Measurements from ENCODE around the gene ZFP62. TPM values are rescaled to one million over a fixed set of nuclear protein-coding genes. Genes with fewer than 3 reads are reported as not detected.
A peak's percentile ranks its signal among the peaks of the same experiment; 100 is the strongest.

Gene ZFP62
- total and polyA plus RNA-seq, 12 donors = 6.4 to 24.9 (median 13.6) TPM

DNA sequence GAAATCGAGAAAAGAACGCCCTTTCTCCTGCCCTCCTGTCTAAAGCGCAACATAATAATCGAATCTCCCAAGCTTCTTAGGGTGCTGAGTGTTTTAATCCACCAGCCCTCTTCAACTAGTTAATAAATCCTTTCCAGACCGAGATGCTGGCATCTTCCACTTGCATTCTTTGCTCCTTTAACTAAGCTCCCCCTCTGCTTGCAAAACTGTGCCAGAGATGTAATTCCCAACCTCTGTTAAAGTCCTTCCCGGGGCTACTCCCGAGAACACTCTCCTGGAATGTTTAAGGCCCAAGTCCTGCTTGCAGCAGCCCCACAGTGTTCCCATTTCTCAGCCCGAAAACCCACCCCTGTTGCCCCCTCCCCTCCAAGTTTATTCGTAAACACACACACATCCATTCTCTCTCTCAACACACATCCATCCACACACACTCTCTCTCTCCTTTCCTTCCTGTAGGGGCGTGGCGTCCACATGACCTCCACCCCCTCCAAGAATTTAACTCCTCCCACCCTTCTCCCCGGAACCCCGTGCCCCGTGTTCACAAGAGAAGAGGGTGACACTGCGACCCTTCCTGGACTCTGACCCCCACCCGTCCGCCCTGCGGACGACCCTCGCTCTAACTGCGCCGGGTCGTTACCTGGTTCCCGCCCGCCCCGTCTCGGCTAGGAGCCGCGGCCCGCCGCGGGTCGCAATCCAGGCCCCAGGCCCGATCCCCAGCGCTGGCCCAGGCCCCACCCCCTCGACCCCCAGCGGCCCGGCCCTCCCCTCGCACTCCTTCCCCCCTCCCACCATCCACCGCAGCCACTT lies 51.5 kb downstream of the ZFP62 start:
- H3K36me3 ChIP-seq = peaks cover 0 to 34% (median 0%) of the 10 kb centered on the region in 9 donors
- intact Hi-C loops (cut with DNase I) = loop anchor here in 5 of 10 donors (2.0 to 10.0 kb wide), 6 partner anchors 21 to 435 kb away; partner anchors contain the start of genes ZFP62 (in 2 of the 5), BTNL9 (in 1 of the 5) and RACK1 (in 1 of the 5)
- 4% methylated on average over 40 of the region's 40 CpGs for WGBS, 2 donors
- H3K4me3 ChIP-seq = peak overlapping the region; percentile 45 to 79 (median 76)
- H3K27ac ChIP-seq = peak overlapping the region; percentile 97 to 100 (median 99)
- DNase-seq (peak; percentile 89 to 93), ATAC-seq (peak; percentile 91 to 96 (median 92))
- H3K9me3 ChIP-seq = no peaks in the 10 kb centered on the region
- TF ChIP-seq, protein P1, sequence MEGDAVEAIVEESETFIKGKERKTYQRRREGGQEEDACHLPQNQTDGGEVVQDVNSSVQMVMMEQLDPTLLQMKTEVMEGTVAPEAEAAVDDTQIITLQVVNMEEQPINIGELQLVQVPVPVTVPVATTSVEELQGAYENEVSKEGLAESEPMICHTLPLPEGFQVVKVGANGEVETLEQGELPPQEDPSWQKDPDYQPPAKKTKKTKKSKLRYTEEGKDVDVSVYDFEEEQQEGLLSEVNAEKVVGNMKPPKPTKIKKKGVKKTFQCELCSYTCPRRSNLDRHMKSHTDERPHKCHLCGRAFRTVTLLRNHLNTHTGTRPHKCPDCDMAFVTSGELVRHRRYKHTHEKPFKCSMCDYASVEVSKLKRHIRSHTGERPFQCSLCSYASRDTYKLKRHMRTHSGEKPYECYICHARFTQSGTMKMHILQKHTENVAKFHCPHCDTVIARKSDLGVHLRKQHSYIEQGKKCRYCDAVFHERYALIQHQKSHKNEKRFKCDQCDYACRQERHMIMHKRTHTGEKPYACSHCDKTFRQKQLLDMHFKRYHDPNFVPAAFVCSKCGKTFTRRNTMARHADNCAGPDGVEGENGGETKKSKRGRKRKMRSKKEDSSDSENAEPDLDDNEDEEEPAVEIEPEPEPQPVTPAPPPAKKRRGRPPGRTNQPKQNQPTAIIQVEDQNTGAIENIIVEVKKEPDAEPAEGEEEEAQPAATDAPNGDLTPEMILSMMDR (IDR thresholded peaks at IDR 0.05) = no peak
- H3K27me3 ChIP-seq = no peaks in the 10 kb centered on the region
- peaks cover 19 to 85% (median 70%) of the 10 kb centered on the region in 9 donors for H3K4me1 ChIP-seq

DNA sequence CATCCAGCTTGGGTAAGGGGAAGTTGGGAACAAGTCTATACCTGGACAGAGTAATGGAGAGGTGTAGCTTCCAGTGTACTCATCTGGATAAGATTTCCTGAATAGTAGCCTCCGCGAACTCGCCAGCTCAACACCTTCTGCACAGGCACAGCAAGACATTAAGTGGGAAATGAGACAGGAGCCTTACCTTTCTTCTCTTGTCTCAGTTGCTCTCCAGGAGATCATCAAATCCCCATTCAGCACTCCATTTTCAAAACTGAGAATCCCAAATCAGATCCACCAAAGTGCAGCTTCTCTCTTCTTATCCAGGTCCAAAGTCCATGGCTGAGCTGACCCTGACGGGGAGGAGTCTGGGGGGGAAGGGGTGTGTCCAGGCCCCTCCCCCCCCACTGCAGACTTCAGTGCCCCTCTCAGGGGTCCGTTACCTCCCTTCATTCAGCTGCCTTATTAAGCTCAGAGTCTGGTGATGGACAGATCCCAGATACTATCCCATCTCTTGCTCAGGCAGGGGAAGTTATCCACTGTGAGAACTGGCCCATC lies 52.5 kb downstream of the ZFP62 start:
- peak in 1 of 2 donors; percentile 4 for DNase-seq

DNA sequence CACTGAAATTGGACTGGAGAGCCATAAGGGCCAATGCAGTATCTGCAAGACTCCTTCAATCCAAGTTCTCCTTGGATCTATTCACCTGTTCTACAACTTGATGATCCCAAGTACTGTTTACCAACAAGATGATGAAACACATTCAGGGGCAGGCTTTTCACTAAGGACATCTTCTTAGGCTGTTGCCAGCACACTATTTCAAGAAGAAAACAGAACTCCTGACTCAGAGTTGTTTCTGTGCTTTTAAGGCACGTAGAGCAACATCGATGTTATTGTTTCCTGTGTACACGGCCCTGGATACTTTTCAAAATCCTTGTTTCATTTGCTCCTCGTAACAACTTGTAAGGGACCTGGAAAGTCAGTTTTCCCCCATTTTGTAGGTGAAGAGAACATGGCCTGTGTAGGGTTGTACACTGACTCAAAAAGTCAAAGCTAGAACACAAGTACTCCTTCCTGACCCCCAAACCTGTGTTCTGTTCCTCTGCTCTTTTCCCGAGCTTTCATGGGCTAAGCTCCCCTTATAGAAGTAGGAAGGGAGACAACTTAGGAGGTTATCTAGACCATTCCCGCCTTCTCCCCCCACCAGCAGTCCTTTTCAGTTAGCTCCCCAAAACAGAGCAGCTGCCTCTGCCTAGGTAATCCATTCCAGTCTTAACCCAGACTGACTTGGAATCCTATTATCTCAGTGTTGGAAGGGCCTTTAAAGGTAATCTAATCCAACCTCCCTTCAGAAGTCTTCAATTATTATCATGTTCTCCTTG lies 53.2 kb downstream of the ZFP62 start:
- H3K36me3 ChIP-seq = peaks cover 0 to 38% (median 0%) of the 10 kb centered on the region in 9 donors
- H3K27ac ChIP-seq = peak overlapping the region in 8 of 10 donors; percentile 2 to 100 (median 71)
- ATAC-seq = no peak
- H3K27me3 ChIP-seq = no peaks in the 10 kb centered on the region
- H3K9me3 ChIP-seq = no peaks in the 10 kb centered on the region
- no peak for DNase-seq
- peak overlapping the region in 5 of 10 donors; percentile 4 to 79 (median 76) for H3K4me3 ChIP-seq
- peaks cover 25 to 87% (median 73%) of the 10 kb centered on the region in 9 donors for H3K4me1 ChIP-seq
- TF ChIP-seq, protein P1 (IDR thresholded peaks at IDR 0.05) = no peak
- intact Hi-C loops (cut with DNase I) = loop anchor here in 3 of 10 donors (10.0 kb wide), 1 partner anchor 377 kb away; no protein-coding TSS in a partner anchor
- WGBS, 2 donors = 39 to 59% methylated on average over 6 of the region's 6 CpGs

More for the DNA sequence above, 52.5 kb downstream of the ZFP62 start:
- Histone ChIP-seq H3K27me3 (no peaks in the 10 kb centered on the region), H3K4me3 (peak overlapping the region in 7 of 10 donors; percentile 45 to 79 (median 76)), H3K9me3 (no peaks in the 10 kb centered on the region), H3K4me1 (peaks cover 24 to 85% (median 74%) of the 10 kb centered on the region in 9 donors), H3K27ac (peak overlapping the region in 7 of 10 donors; percentile 9 to 100 (median 99)), H3K36me3 (peaks cover 0 to 38% (median 0%) of the 10 kb centered on the region in 9 donors)
- ATAC-seq = no peak
- TF ChIP-seq, protein P1 (IDR thresholded peaks at IDR 0.05) = no peak
- 56 to 74% methylated on average over 5 of the region's 5 CpGs for WGBS, 2 donors
- intact Hi-C loops (cut with DNase I) = loop anchor here in 3 of 10 donors (10.0 kb wide), 1 partner anchor 376 kb away; no protein-coding TSS in a partner anchor
